Endothelial cell of umbilical vein (primary cell): ENCODE data around the gene MINDY4B. TPM values are rescaled to one million over a fixed set of nuclear protein-coding genes. Genes with fewer than 3 reads are reported as not detected.

Experiments used
- BruUV-seq: library from RNA; stranded (reverse); fragments of 400-500 nt; replicated peaks from 2 replicates; lab custom pipeline; 2021; lab: Mats Ljungman, UMichigan
- CTCF ChIA-PET: fragments of 300-600, 350-600 bp; sonication (Branson Sonifier 250); formaldehyde crosslinking; loops from one replicate; lab custom pipeline; 2021; ENCODE audit warnings: antibody characterized with exemption, inconsistent platforms; lab: Charles Lee
- POLR2A ChIA-PET: fragments of 300-600, 350-600 bp; sonication (Branson Sonifier 250); formaldehyde crosslinking; loops from one replicate; lab custom pipeline; 2021; ENCODE audit warnings: antibody characterized with exemption, inconsistent platforms; lab: Charles Lee
- DNase-seq: peaks from one replicate; pipeline ENCODE4 v3.0.0-alpha.2; 2011; ENCODE audit warnings: low read depth, low spot score
- FAIRE-seq: peaks from 2 replicates; lab custom pipeline; 2011; peaks lifted over from hg19 to GRCh38; lab: Jason Lieb, UNC
- H2AFZ ChIP-seq: 2 replicates; pipeline ENCODE4 v1.6.0; 2012; ENCODE audit warnings: low read depth, low read length, control low read depth, inconsistent platforms
- H3K27ac ChIP-seq: 2 replicates; pipeline ENCODE4 v1.5.1; 2011; ENCODE audit warnings: low read depth, mild to moderate bottlenecking, control low read depth, low read length, moderate library complexity; ENCODE audit not compliant: insufficient read depth
- H3K27me3 ChIP-seq, 2 experiments: 2 replicates each; pipeline versions ENCODE4 v1.6.0 to v1.6.1; 2011; ENCODE audit warnings: low read length in 2 of 2, mixed read lengths in 1 of 2; ENCODE audit not compliant: control insufficient read depth in 2 of 2, insufficient read depth in 2 of 2
- H3K36me3 ChIP-seq, 2 experiments: 2 replicates in 1 of 2; 3 replicates in 1 of 2; pipeline ENCODE4 v1.5.1; 2011; ENCODE audit warnings: low read length in 2 of 2, mild to moderate bottlenecking in 1 of 2, moderate library complexity in 1 of 2; ENCODE audit not compliant: control insufficient read depth in 2 of 2, insufficient read depth in 2 of 2; ENCODE audit errors: extremely low read depth in 1 of 2
- H3K4me1 ChIP-seq: 3 replicates; pipeline ENCODE4 v1.5.1; 2011; ENCODE audit warnings: mild to moderate bottlenecking, low read length; ENCODE audit not compliant: control insufficient read depth, insufficient read depth; ENCODE audit errors: extremely low read depth
- H3K4me2 ChIP-seq: 2 replicates; pipeline ENCODE4 v1.6.1; 2011; ENCODE audit warnings: low read length, control low read depth, mixed read lengths; ENCODE audit not compliant: insufficient read depth
- H3K4me3 ChIP-seq, 3 experiments: fragments of 200-600 bp in 1 of 3; sonication (generic), shearing (Covaris generic) in 1 of 3; replicated peaks in 1 of 3; 2 replicates each; pipeline ENCODE4 v1.5.1; 2011 to 2016; ENCODE audit warnings: control low read depth in 3 of 3, low read length in 3 of 3, mild to moderate bottlenecking in 2 of 3, inconsistent platforms in 1 of 3, low read depth in 1 of 3, moderate library complexity in 1 of 3; ENCODE audit not compliant: insufficient read depth in 1 of 3
- H3K79me2 ChIP-seq: 2 replicates; pipeline ENCODE4 v1.6.0; 2012; ENCODE audit warnings: low read length, inconsistent platforms; ENCODE audit not compliant: control insufficient read depth, insufficient read depth
- H3K9ac ChIP-seq: replicated peaks from 2 replicates; pipeline ENCODE3; 2011; ENCODE audit warnings: low read length, control low read depth; ENCODE audit not compliant: insufficient read depth; ENCODE audit errors: extremely low read depth
- H3K9me1 ChIP-seq: replicated peaks from 3 replicates; pipeline ENCODE4 v1.6.0; 2011; ENCODE audit warnings: mild to moderate bottlenecking, low read length; ENCODE audit not compliant: control insufficient read depth, insufficient read depth; ENCODE audit errors: extremely low read depth
- H3K9me3 ChIP-seq: replicated peaks from 2 replicates; pipeline ENCODE4 v1.5.1; 2012; ENCODE audit warnings: low read length, inconsistent platforms; ENCODE audit not compliant: control insufficient read depth, insufficient read depth
- H4K20me1 ChIP-seq: replicated peaks from 2 replicates; pipeline ENCODE3; 2011; ENCODE audit warnings: mild to moderate bottlenecking, low read length; ENCODE audit not compliant: control insufficient read depth, insufficient read depth; ENCODE audit errors: extremely low read depth
- EZH2 ChIP-seq: IDR thresholded peaks from 2 replicates; pipeline ENCODE4 v1.6.1; 2012; ENCODE audit warnings: borderline replicate concordance, low read depth, mild to moderate bottlenecking, moderate library complexity, low read length, inconsistent platforms; ENCODE audit not compliant: severe bottlenecking
- FOS ChIP-seq: IDR thresholded peaks from 2 replicates; pipeline ENCODE4 v1.6.1; 2011; ENCODE audit warnings: mild to moderate bottlenecking, low read length, moderate library complexity, borderline replicate concordance; ENCODE audit not compliant: insufficient read depth
- GATA2 ChIP-seq: IDR thresholded peaks from 2 replicates; pipeline ENCODE4 v1.7.0; 2011; ENCODE audit warnings: low read depth, mild to moderate bottlenecking, moderate library complexity, mixed read lengths, low read length; ENCODE audit not compliant: insufficient read length, insufficient read depth
- JUN ChIP-seq: IDR thresholded peaks from 2 replicates; pipeline ENCODE4 v1.6.1; 2011; ENCODE audit warnings: borderline replicate concordance, low read depth; ENCODE audit not compliant: insufficient read length, insufficient read depth
- MYC ChIP-seq: IDR thresholded peaks from one replicate; pipeline ENCODE4 v1.6.1; 2011; ENCODE audit warnings: mild to moderate bottlenecking, low read depth, low read length
- POLR2A ChIP-seq: IDR thresholded peaks from 2 replicates; pipeline ENCODE4 v1.6.1; 2012; ENCODE audit warnings: low read depth, mild to moderate bottlenecking, control low read depth, low read length
- POLR2AphosphoS5 ChIP-seq: IDR thresholded peaks from 2 replicates; pipeline ENCODE4 v1.6.1; 2012; ENCODE audit warnings: low read depth, mild to moderate bottlenecking, control low read depth, low read length, moderate library complexity; ENCODE audit not compliant: insufficient read depth
- dilution Hi-C: fragments of 300-500 bp; cut with MboI; formaldehyde crosslinking; loops from one replicate; pipeline ENCODE4 v1.15.0; 2019; ENCODE audit warnings: low sequenced_read_pairs; ENCODE audit not compliant: extremely low pct_ligation_motif_present
- intact Hi-C: fragments of 100-400 bp; cut with micrococcal nuclease; formaldehyde crosslinking; loops from one replicate; pipeline ENCODE4 v1.10.0; 2022
- polyA plus RNA-seq, 4 experiments: library from polyadenylated mRNA; depleted of rRNA in 3 of 4; stranded (reverse) in 3 of 4; unstranded in 1 of 4; fragments of >200 nt; gene quantifications; 2 replicates each; pipeline versions ENCODE4 v1.2.1 to v1.2.3, GENCODE V29; 2011 to 2012; ENCODE audit warnings: missing spikeins in 1 of 4
- total RNA-seq: library from RNA; stranded (reverse); gene quantifications from 2 replicates; pipeline ENCODE4 v1.2.3, GENCODE V29; 2021
- TF ChIP-seq, protein P1 (sequence below), 2 donors: IDR thresholded peaks; 1 replicate in 1 of 2; 2 replicates in 1 of 2; pipeline ENCODE4 v1.5.1; 2011; ENCODE audit warnings: low read length in 2 of 2, mild to moderate bottlenecking in 2 of 2, moderate library complexity in 2 of 2, control low read depth in 1 of 2, inconsistent platforms in 1 of 2, low read depth in 1 of 2; ENCODE audit not compliant: insufficient read depth in 1 of 2; ENCODE audit errors: extremely low read depth in 1 of 2
- TF ChIP-seq, protein P2 (sequence below): IDR thresholded peaks from 2 replicates; pipeline ENCODE4 v1.6.1; 2011; ENCODE audit not compliant: insufficient read depth, insufficient read length

Gene MINDY4B
- total and polyA plus RNA-seq, 2 donors (not counting 3 experiments of a cell fraction or from before 2014, with no cell fraction given): not detected

DNA sequence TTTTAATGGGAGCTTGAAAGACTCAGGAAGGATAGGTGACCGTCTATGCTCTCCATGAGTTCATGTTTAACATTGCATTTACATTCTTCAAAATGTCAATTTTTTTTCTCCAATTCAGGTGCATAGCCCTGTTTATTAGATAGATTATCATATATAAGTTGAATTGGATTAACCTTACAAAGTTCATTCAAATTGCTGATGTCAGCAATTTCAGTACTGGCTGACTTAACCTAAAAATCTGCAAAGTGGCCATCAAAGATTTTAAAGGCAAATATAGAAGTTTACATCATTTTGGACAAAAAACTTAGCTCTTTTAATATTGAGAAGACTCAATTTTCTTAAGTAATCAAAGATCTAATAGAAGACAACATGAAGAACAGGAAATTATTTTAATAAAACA, 57.8 kb downstream of the MINDY4B start:
- no peak for FAIRE-seq

More for the DNA sequence above, 57.8 kb downstream of the MINDY4B start:
- H3K4me3 ChIP-seq: no peak overlapping the region
- H3K4me2 ChIP-seq: no peak overlapping the region
- no peak overlapping the region for H3K9ac ChIP-seq
- TF ChIP-seq POLR2AphosphoS5 (no peak), GATA2 (no peak), POLR2A (no peak), EZH2 (no peak), FOS (no peak), MYC (no peak), JUN (no peak)
- TF ChIP-seq, protein P1, sequence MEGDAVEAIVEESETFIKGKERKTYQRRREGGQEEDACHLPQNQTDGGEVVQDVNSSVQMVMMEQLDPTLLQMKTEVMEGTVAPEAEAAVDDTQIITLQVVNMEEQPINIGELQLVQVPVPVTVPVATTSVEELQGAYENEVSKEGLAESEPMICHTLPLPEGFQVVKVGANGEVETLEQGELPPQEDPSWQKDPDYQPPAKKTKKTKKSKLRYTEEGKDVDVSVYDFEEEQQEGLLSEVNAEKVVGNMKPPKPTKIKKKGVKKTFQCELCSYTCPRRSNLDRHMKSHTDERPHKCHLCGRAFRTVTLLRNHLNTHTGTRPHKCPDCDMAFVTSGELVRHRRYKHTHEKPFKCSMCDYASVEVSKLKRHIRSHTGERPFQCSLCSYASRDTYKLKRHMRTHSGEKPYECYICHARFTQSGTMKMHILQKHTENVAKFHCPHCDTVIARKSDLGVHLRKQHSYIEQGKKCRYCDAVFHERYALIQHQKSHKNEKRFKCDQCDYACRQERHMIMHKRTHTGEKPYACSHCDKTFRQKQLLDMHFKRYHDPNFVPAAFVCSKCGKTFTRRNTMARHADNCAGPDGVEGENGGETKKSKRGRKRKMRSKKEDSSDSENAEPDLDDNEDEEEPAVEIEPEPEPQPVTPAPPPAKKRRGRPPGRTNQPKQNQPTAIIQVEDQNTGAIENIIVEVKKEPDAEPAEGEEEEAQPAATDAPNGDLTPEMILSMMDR (IDR thresholded peaks at IDR 0.05; ENCODE audit: extremely low read depth in 1 of 2, insufficient read depth in 1 of 2, low read depth in 1 of 2, low read length in 2 of 2): no peak
- TF ChIP-seq, protein P2, sequence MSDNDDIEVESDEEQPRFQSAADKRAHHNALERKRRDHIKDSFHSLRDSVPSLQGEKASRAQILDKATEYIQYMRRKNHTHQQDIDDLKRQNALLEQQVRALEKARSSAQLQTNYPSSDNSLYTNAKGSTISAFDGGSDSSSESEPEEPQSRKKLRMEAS: no peak
- no peaks in the 10 kb centered on the region for H3K4me1 ChIP-seq
- ChIA-PET POLR2A (no interaction called here), CTCF (interaction anchor here (1.5 kb wide), 1 partner anchor 8 kb away, joined by 4 read pairs; no protein-coding TSS in a partner anchor)
- no TSS peak for BruUV-seq
- H3K9me3 ChIP-seq: no peaks in the 10 kb centered on the region
- H3K9me1 ChIP-seq: no peaks in the 10 kb centered on the region
- H3K27ac ChIP-seq: no peak overlapping the region
- H3K79me2 ChIP-seq: no peaks in the 10 kb centered on the region
- H4K20me1 ChIP-seq: no peaks in the 10 kb centered on the region
- dilution Hi-C loops: no loop called here
- intact Hi-C loops: no loop called here
- DNase-seq: no peak
- no peaks in the 10 kb centered on the region for H3K36me3 ChIP-seq
- no peak overlapping the region for H2AFZ ChIP-seq
- H3K27me3 ChIP-seq: peaks cover 0 to 10% of the 10 kb centered on the region in 2 experiments
